A549 (cell line): Measurements from ENCODE around the gene SELPLG. TPM values are rescaled to one million over a fixed set of nuclear protein-coding genes. Genes with fewer than 3 reads are reported as not detected.

Experiments
- ATAC-seq, 2 experiments: fragments of 200-7000 bp in 1 of 2; fragments of >200 bp in 1 of 2; cut with Nextera tagmentation in 1 of 2; cut with Tn5 transposase in 1 of 2; 3 replicates each; pipeline versions ENCODE4 v1.8.0 to v1.9.1; 2018 to 2020; ENCODE audit warnings: mild to moderate bottlenecking in 1 of 2, moderate library complexity in 1 of 2
- CTCF ChIA-PET: fragments of 300-600 bp; sonication (Branson Sonifier 250); formaldehyde crosslinking; extraction: SDS; loops from one replicate; lab custom pipeline; 2021; ENCODE audit warnings: antibody characterized with exemption, inconsistent platforms; lab: Yijun Ruan, JAX
- POLR2A ChIA-PET: fragments of 350-600 bp; formaldehyde crosslinking; extraction: SDS; loops from one replicate; lab custom pipeline; 2021; ENCODE audit warnings: antibody characterized with exemption, inconsistent platforms; lab: Yijun Ruan, JAX
- DNase-seq, 2 experiments: peaks; one replicate each; pipeline versions ENCODE4 v3.0.0 to v3.0.0-alpha.2; 2011 to 2016; ENCODE audit warnings: low read depth in 1 of 2, low spot score in 1 of 2
- FAIRE-seq: peaks from 2 replicates; lab custom pipeline; 2011; peaks lifted over from hg19 to GRCh38; lab: Jason Lieb, UNC
- H3K27ac ChIP-seq, 2 experiments: fragments of >200 bp; sonication (Bioruptor Twin); formaldehyde crosslinking; 3 replicates each; pipeline ENCODE4 v1.5.1; 2016 to 2017
- H3K4me1 ChIP-seq: fragments of >200 bp; sonication (Bioruptor Twin); formaldehyde crosslinking; 3 replicates; pipeline ENCODE4 v1.6.1; 2016
- H3K4me2 ChIP-seq: fragments of >200 bp; sonication (Bioruptor Twin); formaldehyde crosslinking; 3 replicates; pipeline ENCODE4 v1.6.1; 2016
- H3K4me3 ChIP-seq: fragments of >200 bp; sonication (Bioruptor Twin); formaldehyde crosslinking; 3 replicates; pipeline ENCODE4 v1.5.1; 2016
- H3K9me3 ChIP-seq: fragments of >200 bp; sonication (Bioruptor Twin); formaldehyde crosslinking; 3 replicates; pipeline ENCODE4 v1.6.1; 2016
- BCL3 ChIP-seq: fragments of >200 bp; sonication (Bioruptor Twin); formaldehyde crosslinking; IDR thresholded peaks from 3 replicates; pipeline ENCODE4 v1.6.1; 2016
- BHLHE40 ChIP-seq: IDR thresholded peaks from 2 replicates; pipeline ENCODE4 v1.6.1; 2012; ENCODE audit warnings: low read depth, low read length, inconsistent platforms
- CBX2 ChIP-seq: fragments of 200-600 bp; sonication (generic); IDR thresholded peaks from 2 replicates; pipeline ENCODE4 v1.6.1; 2016; ENCODE audit warnings: low read depth, mild to moderate bottlenecking, borderline replicate concordance
- CEBPB ChIP-seq, 2 experiments: fragments of >200 bp in 1 of 2; sonication (Bioruptor Twin) in 1 of 2; formaldehyde crosslinking in 1 of 2; IDR thresholded peaks; 2 replicates each; pipeline ENCODE4 v1.6.1; 2012 to 2016
- CHD2 ChIP-seq: fragments of 150-350 bp; IDR thresholded peaks from 2 replicates; pipeline ENCODE4 v1.6.1; 2014; ENCODE audit warnings: low read length; ENCODE audit not compliant: partially characterized antibody
- CHD4 ChIP-seq: fragments of 200-600 bp; sonication (generic); IDR thresholded peaks from 2 replicates; pipeline ENCODE4 v1.6.1; 2016; ENCODE audit warnings: antibody characterized with exemption, mild to moderate bottlenecking, borderline replicate concordance
- EHF ChIP-seq: fragments of 250-450 bp; sonication (Bioruptor Pico); IDR thresholded peaks from 2 replicates; pipeline ENCODE4 v1.5.0; 2020; ENCODE audit warnings: mild to moderate bottlenecking
- EHMT2 ChIP-seq: fragments of 200-600 bp; sonication (generic); IDR thresholded peaks from 2 replicates; pipeline ENCODE4 v1.6.1; 2016; ENCODE audit warnings: antibody characterized with exemption, low read depth, mild to moderate bottlenecking, moderate library complexity
- FOXS1 ChIP-seq: fragments of 250-450 bp; sonication (Bioruptor Pico); IDR thresholded peaks from 2 replicates; pipeline ENCODE4 v1.5.0; 2020; ENCODE audit warnings: mild to moderate bottlenecking, moderate library complexity
- HDAC2 ChIP-seq: fragments of 200-600 bp; sonication (generic); IDR thresholded peaks from 2 replicates; pipeline ENCODE4 v1.6.1; 2016
- HES2 ChIP-seq: fragments of >200 bp; sonication (Bioruptor Twin); formaldehyde crosslinking; IDR thresholded peaks from 2 replicates; pipeline ENCODE4 v1.6.1; 2016
- HEYL ChIP-seq: fragments of 250-450 bp; sonication (Bioruptor Pico); IDR thresholded peaks from 2 replicates; pipeline ENCODE4 v1.8.0; 2021; ENCODE audit warnings: mild to moderate bottlenecking, moderate library complexity
- HOXA7 ChIP-seq: fragments of 250-450 bp; sonication (Bioruptor Pico); IDR thresholded peaks from 2 replicates; pipeline ENCODE4 v1.5.0; 2020; ENCODE audit warnings: mild to moderate bottlenecking, moderate library complexity
- HOXB5 ChIP-seq: fragments of 250-450 bp; sonication (Bioruptor Pico); IDR thresholded peaks from 2 replicates; pipeline ENCODE4 v1.5.0; 2020; ENCODE audit warnings: mild to moderate bottlenecking, moderate library complexity
- JUNB ChIP-seq: fragments of >200 bp; sonication (Bioruptor Twin); formaldehyde crosslinking; IDR thresholded peaks from 2 replicates; pipeline ENCODE4 v1.6.1; 2016
- KDM1A ChIP-seq: fragments of 200-600 bp; sonication (generic); IDR thresholded peaks from 2 replicates; pipeline ENCODE4 v1.6.1; 2016; ENCODE audit warnings: low read depth, mild to moderate bottlenecking
- KDM5A ChIP-seq: fragments of 200-600 bp; sonication (generic); IDR thresholded peaks from 2 replicates; pipeline ENCODE4 v1.6.1; 2016; ENCODE audit warnings: antibody characterized with exemption, mild to moderate bottlenecking
- MAFK ChIP-seq: fragments of 450-650 bp; IDR thresholded peaks from 2 replicates; pipeline ENCODE4 v1.6.1; 2014; ENCODE audit not compliant: partially characterized antibody
- MYC ChIP-seq: IDR thresholded peaks from 2 replicates; pipeline ENCODE4 v1.6.1; 2012; ENCODE audit warnings: mild to moderate bottlenecking, inconsistent platforms, low read length, improper control_type of control experiment, borderline replicate concordance
- NFE2L2 ChIP-seq: fragments of 150-350 bp; conservative IDR thresholded peaks from 2 replicates; pipeline ENCODE4 v1.6.1; 2014; ENCODE audit warnings: low read length
- NPAS2 ChIP-seq: fragments of 250-450 bp; sonication (Bioruptor Pico); IDR thresholded peaks from 2 replicates; pipeline ENCODE4 v1.8.0; 2022; ENCODE audit warnings: mild to moderate bottlenecking, moderate library complexity, borderline replicate concordance
- RAD21 ChIP-seq, 2 experiments: fragments of >200 bp in 1 of 2; sonication (Bioruptor Twin) in 1 of 2; formaldehyde crosslinking in 1 of 2; IDR thresholded peaks in 1 of 2; conservative IDR thresholded peaks in 1 of 2; 2 replicates in 1 of 2; 3 replicates in 1 of 2; pipeline ENCODE4 v1.6.1; 2012 to 2018; ENCODE audit warnings: inconsistent platforms in 1 of 2
- RCOR1 ChIP-seq: fragments of 150-350 bp; IDR thresholded peaks from 2 replicates; pipeline ENCODE4 v1.6.1; 2014; ENCODE audit warnings: antibody characterized with exemption, low read length, low read depth
- RNF2 ChIP-seq: fragments of 200-600 bp; sonication (generic); IDR thresholded peaks from 2 replicates; pipeline ENCODE4 v1.6.1; 2016; ENCODE audit warnings: low read depth, mild to moderate bottlenecking, antibody characterized with exemption, moderate library complexity, borderline replicate concordance
- SMC3 ChIP-seq: fragments of >200 bp; sonication (Bioruptor Twin); formaldehyde crosslinking; IDR thresholded peaks from 3 replicates; pipeline ENCODE4 v1.6.1; 2018; ENCODE audit warnings: inconsistent platforms
- USF2 ChIP-seq: fragments of 450-650 bp; IDR thresholded peaks from 2 replicates; pipeline ENCODE4 v1.6.1; 2014; ENCODE audit warnings: antibody characterized with exemption
- ZFP36 ChIP-seq: fragments of 450-650 bp; IDR thresholded peaks from 2 replicates; pipeline ENCODE4 v1.6.1; 2014; ENCODE audit warnings: borderline replicate concordance; ENCODE audit not compliant: partially characterized antibody
- ZNF302 ChIP-seq: fragments of 250-450 bp; sonication (Bioruptor Pico); IDR thresholded peaks from 2 replicates; pipeline ENCODE4 v1.9.0; 2021; ENCODE audit warnings: inconsistent platforms, mild to moderate bottlenecking, moderate library complexity
- WGBS: methylation state at CpG from one replicate; pipeline ENCODE4 v1.1.6; 2017; ENCODE audit errors: missing lambda C conversion rate; 5-methylcytosine and 5-hydroxymethylcytosine counted together
- polyA plus RNA-seq, 4 experiments: library from polyadenylated mRNA; depleted of rRNA in 3 of 4; stranded (reverse); fragments of >200 nt; fragmentation: RNase III in 1 of 4; extraction: RNeasy Plus Mini Kit Qiagen cat#74134 plus additional on column Dnase treatment in 1 of 4; gene quantifications; 2 replicates in 3 of 4; 3 replicates in 1 of 4; pipeline ENCODE4 v1.2.3, GENCODE V29; 2011 to 2017
- TF ChIP-seq, protein P1 (sequence below): IDR thresholded peaks from 2 replicates; pipeline ENCODE4 v1.6.1; 2012; ENCODE audit warnings: low read depth, borderline replicate concordance
- TF ChIP-seq, protein P2 (sequence below): IDR thresholded peaks from 2 replicates; pipeline ENCODE4 v1.6.1; 2012

SELPLG gene
- polyA plus RNA-seq, 2 of the 4 experiments (the other 2 are of a cell fraction), result 0.17 to 0.67 TPM

GRCh38 chr12:108640802-108641445 lies 7.2 kb upstream of the SELPLG start (continued):
- TF ChIP-seq MYC, result no peak
- TF ChIP-seq HOXB5, result no peak
- TF ChIP-seq, all 56 proteins: peak for 0

DNA sequence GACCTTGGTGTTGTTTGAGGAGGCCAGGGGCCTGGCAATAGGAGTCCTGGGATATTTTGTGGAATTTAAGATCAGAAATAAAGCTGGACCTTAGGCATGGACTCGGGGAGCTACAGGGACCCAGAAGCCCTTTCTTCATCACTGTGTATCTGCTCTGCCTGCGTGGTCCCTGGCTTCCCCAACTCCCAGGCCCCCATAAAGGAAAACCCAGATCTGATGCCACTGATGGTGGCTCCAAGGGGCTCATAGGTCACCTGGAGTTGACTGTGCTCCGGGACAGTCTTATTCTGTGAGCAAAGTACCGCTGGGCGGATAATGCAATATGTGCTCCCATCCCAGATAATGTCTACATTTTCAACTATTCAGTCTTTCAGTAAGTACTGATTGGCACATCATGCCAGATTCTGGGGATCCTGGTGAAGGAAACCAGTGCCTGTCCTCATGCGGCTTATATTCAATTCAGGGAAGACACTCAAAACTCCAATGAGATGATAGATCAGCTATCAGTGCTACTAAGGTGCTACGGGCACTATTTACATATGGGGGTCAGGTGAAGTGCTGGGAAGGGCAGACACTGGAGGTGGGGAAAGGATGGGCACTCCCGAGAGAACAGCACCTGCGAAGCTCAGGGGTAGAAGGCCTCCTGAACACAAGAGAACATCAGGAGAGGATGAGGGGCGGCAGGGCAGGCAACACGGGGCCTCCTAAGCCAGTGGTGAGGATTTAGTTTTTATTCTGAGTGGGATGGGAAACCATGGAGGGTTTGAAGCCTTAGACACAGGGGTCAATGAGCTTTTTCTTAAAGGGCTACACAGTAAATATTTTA lies 5.5 kb upstream of the SELPLG start:
- H3K4me2 ChIP-seq, result no peak overlapping the region
- peak in 1 of 2 experiments; percentile 5; a peak in 3 of 6 replicates for ATAC-seq
- DNase-seq, result no peak
- ChIA-PET POLR2A (no interaction called here), CTCF (interaction anchor here (1.0 to 17.1 kb wide), 7 partner anchors 19 to 164 kb away, joined by 3 to 178 read pairs (median 10); no protein-coding TSS in a partner anchor)
- peaks cover 13% of the 10 kb centered on the region for H3K4me1 ChIP-seq
- no peak overlapping the region for H3K4me3 ChIP-seq
- TF ChIP-seq CHD2 (no peak), EHF (CRISPR knock-in tag) (no peak), HOXA7 (no peak), KDM5A (no peak), CBX2 (no peak), ZNF302 (CRISPR knock-in tag) (no peak), RAD21 (conservative IDR thresholded peaks at IDR 0.05 in 1 of 2, IDR thresholded peaks at IDR 0.05 in 1 of 2) (no peak), MYC (no peak), EHMT2 (no peak), MAFK (no peak), NFE2L2 (no peak), BCL3 (no peak), SMC3 (no peak), BHLHE40 (no peak), HOXB5 (no peak), NPAS2 (CRISPR knock-in tag) (no peak)
- TF ChIP-seq, protein P1, sequence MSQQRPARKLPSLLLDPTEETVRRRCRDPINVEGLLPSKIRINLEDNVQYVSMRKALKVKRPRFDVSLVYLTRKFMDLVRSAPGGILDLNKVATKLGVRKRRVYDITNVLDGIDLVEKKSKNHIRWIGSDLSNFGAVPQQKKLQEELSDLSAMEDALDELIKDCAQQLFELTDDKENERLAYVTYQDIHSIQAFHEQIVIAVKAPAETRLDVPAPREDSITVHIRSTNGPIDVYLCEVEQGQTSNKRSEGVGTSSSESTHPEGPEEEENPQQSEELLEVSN, result no peak
- no peaks in the 10 kb centered on the region for H3K9me3 ChIP-seq
- no peak for FAIRE-seq
- H3K27ac ChIP-seq, result no peak overlapping the region
- 82% methylated on average over 11 of the region's 11 CpGs for WGBS

- DNase-seq (no peak), FAIRE-seq (no peak), ATAC-seq (no peak)
- Histone ChIP-seq H3K4me2 (no peak overlapping the region), H3K27ac (no peak overlapping the region), H3K4me3 (no peak overlapping the region), H3K4me1 (peaks cover 10% of the 10 kb centered on the region), H3K9me3 (no peaks in the 10 kb centered on the region)
- ChIA-PET POLR2A (no interaction called here), CTCF (interaction anchor here (1.6 to 17.1 kb wide), 4 partner anchors 8 to 165 kb away, joined by 6 to 178 read pairs (median 12); no protein-coding TSS in a partner anchor)
- 88% methylated on average over 18 of the region's 18 CpGs for WGBS
- TF ChIP-seq HEYL (CRISPR knock-in tag) (no peak), NPAS2 (CRISPR knock-in tag) (no peak), JUNB (no peak), RAD21 (conservative IDR thresholded peaks at IDR 0.05 in 1 of 2, IDR thresholded peaks at IDR 0.05 in 1 of 2) (no peak), CEBPB (IDR thresholded peaks at IDR 0.05) (no peak), ZFP36 (no peak), HES2 (no peak), RCOR1 (no peak), CHD4 (no peak), KDM1A (no peak), RNF2 (no peak), FOXS1 (CRISPR knock-in tag) (no peak), EHF (CRISPR knock-in tag) (no peak), USF2 (no peak), HDAC2 (no peak)
- TF ChIP-seq, protein P2, sequence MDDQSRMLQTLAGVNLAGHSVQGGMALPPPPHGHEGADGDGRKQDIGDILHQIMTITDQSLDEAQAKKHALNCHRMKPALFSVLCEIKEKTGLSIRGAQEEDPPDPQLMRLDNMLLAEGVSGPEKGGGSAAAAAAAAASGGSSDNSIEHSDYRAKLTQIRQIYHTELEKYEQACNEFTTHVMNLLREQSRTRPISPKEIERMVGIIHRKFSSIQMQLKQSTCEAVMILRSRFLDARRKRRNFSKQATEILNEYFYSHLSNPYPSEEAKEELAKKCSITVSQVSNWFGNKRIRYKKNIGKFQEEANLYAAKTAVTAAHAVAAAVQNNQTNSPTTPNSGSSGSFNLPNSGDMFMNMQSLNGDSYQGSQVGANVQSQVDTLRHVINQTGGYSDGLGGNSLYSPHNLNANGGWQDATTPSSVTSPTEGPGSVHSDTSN, result no peak
These were observed 4.6 kb upstream of the SELPLG start for GRCh38 chr12:108638141-108638827.
